HCT116 (cell line): ENCODE measurements around the gene EIF4G3. TPM values are rescaled to one million over a fixed set of nuclear protein-coding genes. Genes with fewer than 3 reads are reported as not detected.
A peak's percentile ranks its signal among the peaks of the same experiment; 100 is the strongest.
"Not testable (repeated sequence)": the region's sequence is repeated elsewhere in the genome, so short reads cannot be mapped to it uniquely, and the experiment has no call there.

Experiments used
- ATAC-seq: fragments of 200-7000 bp; cut with Tn5 transposase; 2 replicates; pipeline ENCODE4 v1.9.1; 2020; ENCODE audit warnings: mild to moderate bottlenecking, moderate library complexity
- BruUV-seq: library from RNA; stranded (reverse); fragments of 400-500 nt; replicated peaks from 2 replicates; lab custom pipeline; 2021; lab: Mats Ljungman, UMichigan
- CTCF ChIA-PET: fragments of 300-600 bp; sonication (Branson Sonifier 250); formaldehyde crosslinking; loops from one replicate; lab custom pipeline; 2021; ENCODE audit warnings: antibody characterized with exemption; lab: Charles Lee
- POLR2A ChIA-PET: fragments of 300-600, 350-600 bp; sonication (Branson Sonifier 250); formaldehyde crosslinking; loops from one replicate; lab custom pipeline; 2021; ENCODE audit warnings: antibody characterized with exemption; lab: Charles Lee
- RAD21 ChIA-PET, 2 experiments: fragments of 300-600 bp; sonication (Branson Sonifier 250); formaldehyde crosslinking; loops; one replicate each; lab custom pipeline; 2023; ENCODE audit warnings: low total read pairs in 2 of 2; ENCODE audit not compliant: uncharacterized antibody in 2 of 2, unreplicated experiment in 2 of 2, low non-redundant PET in 1 of 2; lab: Charles Lee
- DNase-seq: peaks from one replicate; pipeline ENCODE4 v3.0.0-alpha.2; 2010; ENCODE audit warnings: low read depth, low spot score
- H2AFZ ChIP-seq: fragments of 200-600 bp; shearing (Covaris generic), sonication (generic); 2 replicates; pipeline ENCODE4 v1.6.1; 2017; ENCODE audit warnings: low read depth, mixed run types, mixed read lengths, antibody characterized with exemption, low read length; ENCODE audit not compliant: poor library complexity, severe bottlenecking
- H3K27ac ChIP-seq: 2 replicates; pipeline ENCODE4 v1.5.1; 2012; ENCODE audit warnings: low read depth, low read length
- H3K27me3 ChIP-seq: fragments of 200-600 bp; sonication (generic); 2 replicates; pipeline ENCODE4 v1.6.1; 2016; ENCODE audit warnings: mixed run types, low read length, mixed read lengths; ENCODE audit not compliant: insufficient read depth
- H3K36me3 ChIP-seq, 2 experiments: fragments of 200-500 bp in 1 of 2; fragments of 200-600 bp in 1 of 2; sonication (Bioruptor generic) in 1 of 2; sonication (generic) in 1 of 2; 2 replicates each; pipeline versions ENCODE4 v1.5.1 to v1.6.1; 2014 to 2016; ENCODE audit warnings: low read length in 2 of 2, inconsistent platforms in 1 of 2, mixed read lengths in 1 of 2, mixed run types in 1 of 2; ENCODE audit not compliant: insufficient read depth in 2 of 2, control insufficient read depth in 1 of 2
- H3K4me1 ChIP-seq, 2 experiments: fragments of 200-600 bp in 1 of 2; sonication (generic) in 1 of 2; 2 replicates each; pipeline versions ENCODE4 v1.5.1 to v1.6.1; 2012 to 2017; ENCODE audit warnings: low read length in 2 of 2, inconsistent platforms in 1 of 2, mild to moderate bottlenecking in 1 of 2, mixed read lengths in 1 of 2, mixed run types in 1 of 2, moderate library complexity in 1 of 2; ENCODE audit not compliant: insufficient read depth in 2 of 2, control insufficient read depth in 1 of 2
- H3K4me2 ChIP-seq: fragments of 200-600 bp; sonication (generic); 2 replicates; pipeline ENCODE4 v1.6.1; 2017; ENCODE audit warnings: mixed run types, low read length, mixed read lengths
- H3K4me3 ChIP-seq, 2 experiments: fragments of 200-600 bp in 1 of 2; sonication (generic) in 1 of 2; replicated peaks in 1 of 2; 2 replicates each; pipeline ENCODE4 v1.5.1; 2011 to 2016; ENCODE audit warnings: low read length in 2 of 2, control low read depth in 1 of 2, low read depth in 1 of 2, mild to moderate bottlenecking in 1 of 2, mixed read lengths in 1 of 2, mixed run types in 1 of 2
- H3K79me2 ChIP-seq: fragments of 200-600 bp; sonication (generic); 2 replicates; pipeline ENCODE4 v1.6.1; 2017; ENCODE audit warnings: mild to moderate bottlenecking, mixed run types, low read length, moderate library complexity, mixed read lengths; ENCODE audit not compliant: insufficient read depth
- H3K9ac ChIP-seq: fragments of 200-600 bp; sonication (generic); 2 replicates; pipeline ENCODE4 v1.6.1; 2016; ENCODE audit warnings: low read length, mixed read lengths
- H3K9me2 ChIP-seq: fragments of 200-600 bp; sonication (generic), shearing (Covaris generic); 2 replicates; pipeline ENCODE4 v1.6.1; 2017; ENCODE audit warnings: mixed run types, mild to moderate bottlenecking, moderate library complexity; ENCODE audit not compliant: insufficient read depth
- H3K9me3 ChIP-seq, 2 experiments: fragments of 200-500 bp in 1 of 2; fragments of 200-600 bp in 1 of 2; sonication (Bioruptor generic) in 1 of 2; sonication (generic) in 1 of 2; 2 replicates each; pipeline ENCODE4 v1.6.1; 2014 to 2017; ENCODE audit warnings: low read length in 2 of 2, mixed read lengths in 2 of 2, inconsistent platforms in 1 of 2, low read depth in 1 of 2, mild to moderate bottlenecking in 1 of 2, mixed run types in 1 of 2, moderate library complexity in 1 of 2; ENCODE audit not compliant: control insufficient read depth in 1 of 2, insufficient read depth in 1 of 2
- H4K20me1 ChIP-seq: fragments of 200-600 bp; sonication (generic), shearing (Covaris generic); 2 replicates; pipeline ENCODE4 v1.6.1; 2017; ENCODE audit warnings: mixed run types, mild to moderate bottlenecking, moderate library complexity; ENCODE audit not compliant: insufficient read depth
- CBX3 ChIP-seq: IDR thresholded peaks from 2 replicates; pipeline ENCODE4 v1.6.1; 2012; ENCODE audit warnings: low read depth
- CEBPB ChIP-seq: IDR thresholded peaks from 2 replicates; pipeline ENCODE4 v1.6.1; 2012; ENCODE audit warnings: low read depth
- EGR1 ChIP-seq: IDR thresholded peaks from 2 replicates; pipeline ENCODE4 v1.6.1; 2012; ENCODE audit warnings: low read depth
- ELF1 ChIP-seq: IDR thresholded peaks from 2 replicates; pipeline ENCODE4 v1.6.1; 2012; ENCODE audit warnings: low read depth, borderline replicate concordance
- EZH2phosphoT487 ChIP-seq: fragments of 200-600 bp; IDR thresholded peaks from 2 replicates; pipeline ENCODE4 v1.6.1; 2018; ENCODE audit warnings: antibody characterized with exemption, borderline replicate concordance
- FOSL1 ChIP-seq: IDR thresholded peaks from 2 replicates; pipeline ENCODE4 v1.6.1; 2012; ENCODE audit warnings: low read depth
- JUND ChIP-seq: IDR thresholded peaks from 2 replicates; pipeline ENCODE4 v1.6.1; 2012
- POLR2A ChIP-seq: IDR thresholded peaks from 2 replicates; pipeline ENCODE4 v1.7.0; 2011; ENCODE audit warnings: borderline replicate concordance; ENCODE audit not compliant: insufficient read depth, insufficient read length; ENCODE audit errors: extremely low read depth
- RAD21 ChIP-seq: IDR thresholded peaks from 2 replicates; pipeline ENCODE4 v1.6.1; 2012; ENCODE audit warnings: low read depth, mild to moderate bottlenecking
- REST ChIP-seq: IDR thresholded peaks from 2 replicates; pipeline ENCODE4 v1.6.1; 2012; ENCODE audit warnings: low read depth
- SP1 ChIP-seq: IDR thresholded peaks from 2 replicates; pipeline ENCODE4 v1.6.1; 2012; ENCODE audit warnings: low read depth
- ZFX ChIP-seq: fragments of 450-650 bp; IDR thresholded peaks from 2 replicates; pipeline ENCODE4 v1.6.1; 2017
- intact Hi-C: fragments of 100-400 bp; cut with micrococcal nuclease; formaldehyde crosslinking; loops from 2 replicates; pipeline ENCODE4 v1.10.0; 2022
- total RNA-seq: library from RNA; stranded (reverse); gene quantifications from one replicate; pipeline ENCODE4 v1.2.1, GENCODE V29; 2021; ENCODE audit not compliant: unreplicated experiment
- TF ChIP-seq, protein P1 (sequence below): IDR thresholded peaks from 2 replicates; pipeline ENCODE4 v1.6.1; 2012
- TF ChIP-seq, protein P2 (sequence below): IDR thresholded peaks from 2 replicates; pipeline ENCODE4 v1.6.1; 2012
- TF ChIP-seq, protein P3 (sequence below): IDR thresholded peaks from 2 replicates; pipeline ENCODE4 v1.6.1; 2011; ENCODE audit warnings: mild to moderate bottlenecking, low read length, moderate library complexity; ENCODE audit not compliant: insufficient replicate concordance; ENCODE audit errors: extremely low read depth

Gene EIF4G3
- total RNA-seq, 1 experiment from 2014 or later = 40.1 TPM

- H3K9me2 ChIP-seq, H3K79me2 ChIP-seq, H2AFZ ChIP-seq, H3K9me3 ChIP-seq, BruUV-seq, RAD21 ChIA-PET, POLR2A ChIA-PET, H3K27me3 ChIP-seq, H4K20me1 ChIP-seq, H3K36me3 ChIP-seq, intact Hi-C loops: not testable (repeated sequence)
- peak; percentile 100 for ATAC-seq
- peak overlapping the region; percentile 63 for H3K4me2 ChIP-seq
- H3K4me1 ChIP-seq = peaks cover 10 to 16% of the 10 kb centered on the region in 2 experiments
- peak overlapping the region; percentile 27; the same call in 1 of the 2 replicates for H3K27ac ChIP-seq
- CTCF ChIA-PET = interaction anchor here (0.8 kb wide), 1 partner anchor 394 kb away, joined by 3 read pairs; no protein-coding TSS in a partner anchor
- H3K4me3 ChIP-seq = peak overlapping the region in 1 of 2 experiments; percentile 2; a peak in 1 of 4 replicates
- peak overlapping the region; percentile 42 for H3K9ac ChIP-seq
- peak; percentile 80 for DNase-seq
- peak; percentile 91 for TF ChIP-seq JUND
- peak; percentile 17; the same call in 1 of the 2 replicates for TF ChIP-seq RAD21
- peak; percentile 86 for TF ChIP-seq CBX3
- TF ChIP-seq SP1 = peak; percentile 49; the same call in 1 of the 2 replicates
- peak; percentile 95 for TF ChIP-seq FOSL1
- TF ChIP-seq CEBPB = peak; percentile 33; the same call in 1 of the 2 replicates
Measured at GRCh38 chr1:21091053-21091690, 85.5 kb downstream of the EIF4G3 start.

GRCh38 chr1:21090463-21090862, 86.2 kb downstream of the EIF4G3 start:
- H3K4me2 ChIP-seq = peak overlapping the region; percentile 63
- TF ChIP-seq SP1 (no peak), EGR1 (no peak), ELF1 (no peak), EZH2phosphoT487 (no peak), REST (no peak), CBX3 (no peak), ZFX (no peak), POLR2A (no peak)
- TF ChIP-seq, protein P1, sequence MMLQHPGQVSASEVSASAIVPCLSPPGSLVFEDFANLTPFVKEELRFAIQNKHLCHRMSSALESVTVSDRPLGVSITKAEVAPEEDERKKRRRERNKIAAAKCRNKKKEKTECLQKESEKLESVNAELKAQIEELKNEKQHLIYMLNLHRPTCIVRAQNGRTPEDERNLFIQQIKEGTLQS = no peak
- TF ChIP-seq, protein P2, sequence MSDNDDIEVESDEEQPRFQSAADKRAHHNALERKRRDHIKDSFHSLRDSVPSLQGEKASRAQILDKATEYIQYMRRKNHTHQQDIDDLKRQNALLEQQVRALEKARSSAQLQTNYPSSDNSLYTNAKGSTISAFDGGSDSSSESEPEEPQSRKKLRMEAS = no peak
- TF ChIP-seq, protein P3, sequence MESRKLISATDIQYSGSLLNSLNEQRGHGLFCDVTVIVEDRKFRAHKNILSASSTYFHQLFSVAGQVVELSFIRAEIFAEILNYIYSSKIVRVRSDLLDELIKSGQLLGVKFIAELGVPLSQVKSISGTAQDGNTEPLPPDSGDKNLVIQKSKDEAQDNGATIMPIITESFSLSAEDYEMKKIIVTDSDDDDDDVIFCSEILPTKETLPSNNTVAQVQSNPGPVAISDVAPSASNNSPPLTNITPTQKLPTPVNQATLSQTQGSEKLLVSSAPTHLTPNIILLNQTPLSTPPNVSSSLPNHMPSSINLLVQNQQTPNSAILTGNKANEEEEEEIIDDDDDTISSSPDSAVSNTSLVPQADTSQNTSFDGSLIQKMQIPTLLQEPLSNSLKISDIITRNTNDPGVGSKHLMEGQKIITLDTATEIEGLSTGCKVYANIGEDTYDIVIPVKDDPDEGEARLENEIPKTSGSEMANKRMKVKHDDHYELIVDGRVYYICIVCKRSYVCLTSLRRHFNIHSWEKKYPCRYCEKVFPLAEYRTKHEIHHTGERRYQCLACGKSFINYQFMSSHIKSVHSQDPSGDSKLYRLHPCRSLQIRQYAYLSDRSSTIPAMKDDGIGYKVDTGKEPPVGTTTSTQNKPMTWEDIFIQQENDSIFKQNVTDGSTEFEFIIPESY = no peak

More at GRCh38 chr1:21090463-21090862, 86.2 kb downstream of the EIF4G3 start:
- intact Hi-C loops = no loop called here
- H4K20me1 ChIP-seq = no peaks in the 10 kb centered on the region
- ChIA-PET CTCF (interaction anchor here (0.8 kb wide), 1 partner anchor 394 kb away, joined by 3 read pairs; no protein-coding TSS in a partner anchor), RAD21 (no interaction called here), POLR2A (no interaction called here)
- H3K79me2 ChIP-seq = peaks cover 4% of the 10 kb centered on the region; the same call in 1 of the 2 replicates
- peaks cover 10 to 16% of the 10 kb centered on the region in 2 experiments for H3K4me1 ChIP-seq
- H3K27me3 ChIP-seq = no peaks in the 10 kb centered on the region
- peak overlapping the region in 1 of 2 experiments; percentile 1; a peak in 1 of 4 replicates for H3K4me3 ChIP-seq
- no peak overlapping the region for H2AFZ ChIP-seq
- no peak overlapping the region for H3K27ac ChIP-seq
- H3K9ac ChIP-seq = peak overlapping the region; percentile 42
- DNase-seq (no peak), ATAC-seq (no peak)
- H3K36me3 ChIP-seq = no peaks in the 10 kb centered on the region
- H3K9me2 ChIP-seq = no peaks in the 10 kb centered on the region
- no TSS peak for BruUV-seq
- H3K9me3 ChIP-seq = no peaks in the 10 kb centered on the region
